Measurements from ENCODE around the gene DOLPP1.
"Not testable (repeated sequence)": the region's sequence is repeated elsewhere in the genome, so short reads cannot be mapped to it uniquely, and the experiment has no call there.

DOLPP1 gene

GRCh38 chr9:129095908-129096307 is 15.0 kb downstream of the DOLPP1 start:
- no peak for DNase-seq

- no peak for DNase-seq
Observed at GRCh38 chr9:129097671-129098306, 16.9 kb downstream of the DOLPP1 start.

GRCh38 chr9:129098328-129098727 is 17.4 kb downstream of the DOLPP1 start:
- no peak for DNase-seq

- DNase-seq, result no peak
Observed at GRCh38 chr9:129100383-129101169, 19.7 kb downstream of the DOLPP1 start.

- no peak for DNase-seq
Observed at GRCh38 chr9:129101279-129101678, 20.4 kb downstream of the DOLPP1 start.

GRCh38 chr9:129102095-129102525 is 21.2 kb downstream of the DOLPP1 start:
- DNase-seq, result no peak

GRCh38 chr9:129102791-129103594 is 22.1 kb downstream of the DOLPP1 start:
- no peak for DNase-seq

- no peak for DNase-seq
Observed at GRCh38 chr9:129103595-129103965, 22.7 kb downstream of the DOLPP1 start.

GRCh38 chr9:129104051-129104450 is 23.1 kb downstream of the DOLPP1 start:
- DNase-seq, result no peak

- DNase-seq, result no peak
Observed at GRCh38 chr9:129105857-129106694, 25.2 kb downstream of the DOLPP1 start.

GRCh38 chr9:129107651-129108050 is 26.7 kb downstream of the DOLPP1 start:
- no peak for DNase-seq

- DNase-seq, result no peak
Observed at GRCh38 chr9:129108083-129108804, 27.3 kb downstream of the DOLPP1 start.

GRCh38 chr9:129108805-129109536 is 28.1 kb downstream of the DOLPP1 start:
- no peak for DNase-seq

GRCh38 chr9:129109537-129109903 is 28.6 kb downstream of the DOLPP1 start:
- no peak for DNase-seq

GRCh38 chr9:129109952-129110739 is 29.2 kb downstream of the DOLPP1 start:
- no peak for DNase-seq

GRCh38 chr9:129110740-129111527 is 30.0 kb downstream of the DOLPP1 start, which contains the start of the genes CRAT and PTPA:
TSS of gene CRAT (minus strand) at chr9:129110793. CDS start at chr9:129110509, 284 bp downstream.
TSS of gene PTPA (plus strand) at chr9:129111415. CDS start at chr9:129111601, 186 bp downstream.
- peak; percentile 88 for DNase-seq

- no peak for DNase-seq
Observed at GRCh38 chr9:129111528-129112151, 30.7 kb downstream of the DOLPP1 start.

GRCh38 chr9:129112526-129112925 is 31.6 kb downstream of the DOLPP1 start:
- DNase-seq, result not testable (repeated sequence)

All from activated CD4-positive, alpha-beta T cell treated with anti-CD3 and anti-CD28 coated beads for 1 hour (primary cell).